ENCODE data around the gene U2AF2. TPM values are rescaled to one million over a fixed set of nuclear protein-coding genes. Genes with fewer than 3 reads are reported as not detected.
"Not testable (repeated sequence)": the region's sequence is repeated elsewhere in the genome, so short reads cannot be mapped to it uniquely, and the experiment has no call there.

U2AF2 gene
- polyA plus RNA-seq, 1 donor = 164 TPM

DNA sequence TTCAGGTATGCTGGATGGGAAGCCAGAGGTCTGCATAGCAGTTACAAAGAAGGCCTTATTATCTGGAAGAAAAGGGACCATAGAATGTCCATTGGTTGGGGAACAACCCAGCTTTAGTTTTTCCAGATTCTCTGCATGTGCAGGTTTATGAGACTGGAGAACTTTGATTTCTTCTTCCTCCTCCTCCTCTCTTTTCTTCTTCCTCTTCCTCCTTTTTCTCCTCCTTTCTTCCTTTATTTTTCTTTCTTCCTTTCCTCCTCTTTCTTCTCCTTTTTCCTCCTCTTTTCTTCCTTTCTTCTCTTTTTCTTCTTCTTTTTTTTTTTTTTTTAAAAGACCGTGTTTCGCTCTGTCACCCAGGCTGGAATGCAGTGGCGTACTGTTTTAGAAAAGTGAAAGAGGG is 51.1 kb downstream of the U2AF2 start:
- no peak for DNase-seq

DNA sequence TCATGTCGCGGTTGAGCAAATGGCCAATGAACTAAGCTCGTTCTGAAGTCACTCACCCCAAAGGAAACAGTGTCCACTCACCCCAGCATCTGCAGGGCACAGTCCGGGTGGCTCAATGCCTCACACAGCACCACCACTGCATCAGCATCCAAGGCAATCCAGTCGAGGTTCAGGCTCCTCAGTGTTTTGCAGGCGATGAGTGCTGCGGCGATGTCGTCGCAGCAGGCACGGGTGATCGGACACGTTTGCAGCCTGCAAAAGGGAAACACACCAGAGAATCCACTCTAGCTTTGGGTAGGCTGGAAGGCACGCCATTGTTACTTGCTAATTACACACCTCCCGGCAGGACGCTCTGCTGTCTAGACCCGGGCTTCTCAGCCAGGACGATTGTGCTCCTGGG is 56.9 kb downstream of the U2AF2 start:
- no peak for DNase-seq

GRCh38 chr19:55712804-55713631 is 58.2 kb downstream of the U2AF2 start:
- DNase-seq = no peak

- no peak for DNase-seq
These were observed 61.7 kb downstream of the U2AF2 start for GRCh38 chr19:55716531-55716930.

- no peak for DNase-seq
These were observed 62.4 kb downstream of the U2AF2 start for GRCh38 chr19:55717251-55717650.

GRCh38 chr19:55717879-55718711 is 63.3 kb downstream of the U2AF2 start:
- DNase-seq = not testable (repeated sequence)

DNA sequence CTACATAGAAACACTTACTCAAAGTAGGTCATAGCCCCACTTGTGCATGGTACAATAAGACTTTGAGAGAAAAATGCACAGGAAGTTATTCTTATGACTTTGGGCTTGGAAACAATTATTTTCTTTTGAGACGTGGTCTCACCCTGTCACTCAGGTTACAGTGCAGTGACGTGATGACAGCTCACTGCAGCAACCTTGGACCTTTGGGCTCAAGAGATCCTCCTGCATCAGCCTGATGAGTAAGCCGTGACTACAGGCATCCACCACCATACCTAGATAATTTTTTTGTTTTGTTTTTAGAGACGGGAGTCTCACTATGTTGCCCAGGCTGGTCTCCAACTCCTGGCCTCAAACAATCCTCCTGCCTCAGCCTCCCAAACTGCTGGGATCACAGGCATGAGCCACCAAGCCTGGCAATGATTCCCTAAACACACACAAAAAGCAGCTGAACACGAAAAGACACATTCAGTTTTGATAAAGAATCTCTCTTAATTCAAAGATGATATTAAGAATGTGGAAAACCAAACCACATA is 65.4 kb downstream of the U2AF2 start:
- DNase-seq = no peak

DNA sequence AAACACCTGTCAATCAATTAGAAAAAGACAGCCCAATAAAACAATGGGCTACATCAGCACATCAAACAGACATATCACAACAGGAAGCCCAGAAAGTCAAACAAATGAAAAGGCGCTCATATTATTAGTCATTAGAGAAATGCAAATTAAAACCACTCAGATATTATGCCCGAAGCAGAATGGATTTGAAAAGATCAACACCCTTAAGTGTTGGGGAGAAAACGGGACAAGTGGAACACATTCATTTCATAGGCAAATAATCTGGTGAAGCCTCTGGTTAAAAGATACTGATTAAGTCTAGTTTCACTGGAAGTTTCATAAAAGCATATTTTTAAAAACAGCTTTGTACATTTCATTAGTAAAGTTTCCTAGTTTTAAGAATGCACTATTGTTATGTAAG is 66.0 kb downstream of the U2AF2 start:
- no peak for DNase-seq

DNA sequence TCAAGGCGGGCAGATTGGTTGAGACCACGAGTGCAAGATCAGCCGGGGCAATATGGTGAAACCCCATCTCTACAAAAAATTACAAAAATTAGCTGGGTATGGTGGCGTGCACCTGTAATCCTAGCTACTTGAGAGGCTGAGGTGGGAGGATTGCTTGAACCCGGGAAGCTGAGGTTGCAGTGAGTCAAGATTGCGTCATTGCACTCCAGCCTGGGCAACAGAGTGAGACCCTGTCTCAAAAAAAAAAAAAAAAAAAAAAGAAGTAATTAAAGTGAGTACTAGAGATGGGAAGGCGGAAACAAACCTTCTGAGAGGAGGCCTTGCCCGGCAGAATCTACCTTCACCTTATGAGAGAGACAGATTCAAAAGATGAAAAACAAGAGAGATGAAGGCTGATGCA is 68.7 kb downstream of the U2AF2 start:
- DNase-seq = no peak

Other genes starting within 250 kb of the U2AF2 start
- gene UBE2S, start 247.2 kb upstream of the U2AF2 start, polyA plus RNA-seq (ENCODE audit: insufficient read length) = 43.7 TPM
- gene SHISA7, start 211.7 kb upstream of the U2AF2 start, polyA plus RNA-seq (ENCODE audit: insufficient read length) = 0.20 TPM
- 30.1 TPM for gene ISOC2, start 193.4 kb upstream of the U2AF2 start, polyA plus RNA-seq (ENCODE audit: insufficient read length)
- gene C19orf85, start 190.3 kb upstream of the U2AF2 start, polyA plus RNA-seq (ENCODE audit: insufficient read length) = not detected
- 2.4 TPM for gene ZNF628, start 178.4 kb upstream of the U2AF2 start, polyA plus RNA-seq (ENCODE audit: insufficient read length)
- gene NAT14, start 169.8 kb upstream of the U2AF2 start, polyA plus RNA-seq (ENCODE audit: insufficient read length) = 36.8 TPM
- 1.1 TPM for gene SSC5D, start 166.6 kb upstream of the U2AF2 start, polyA plus RNA-seq (ENCODE audit: insufficient read length)
- 1.1 TPM for gene SBK2, start 117.9 kb upstream of the U2AF2 start, polyA plus RNA-seq (ENCODE audit: insufficient read length)
- 0.58 TPM for gene SBK3, start 109.5 kb upstream of the U2AF2 start, polyA plus RNA-seq (ENCODE audit: insufficient read length)
- 16.1 TPM for gene ZNF579, start 74.2 kb upstream of the U2AF2 start, polyA plus RNA-seq (ENCODE audit: insufficient read length)
- 20.7 TPM for gene FIZ1, start 55.5 kb upstream of the U2AF2 start, polyA plus RNA-seq (ENCODE audit: insufficient read length)
- 5.4 TPM for gene ZNF524, start 54.7 kb upstream of the U2AF2 start, polyA plus RNA-seq (ENCODE audit: insufficient read length)
- gene ZNF865, start 49.4 kb upstream of the U2AF2 start, polyA plus RNA-seq (ENCODE audit: insufficient read length) = 6.3 TPM
- 10.0 TPM for gene ZNF784, start 30.5 kb upstream of the U2AF2 start, polyA plus RNA-seq (ENCODE audit: insufficient read length)
- 39.9 TPM for gene ZNF580, start 14.0 kb upstream of the U2AF2 start, polyA plus RNA-seq (ENCODE audit: insufficient read length)
- 20.7 TPM for gene ZNF581, start 11.4 kb upstream of the U2AF2 start, polyA plus RNA-seq (ENCODE audit: insufficient read length)
- gene CCDC106, start 6.8 kb upstream of the U2AF2 start, polyA plus RNA-seq (ENCODE audit: insufficient read length) = 19.3 TPM
- gene EPN1, start 20.2 kb downstream of the U2AF2 start, polyA plus RNA-seq (ENCODE audit: insufficient read length) = 83.3 TPM
- 0.17 TPM for gene NLRP9, start 83.4 kb downstream of the U2AF2 start, polyA plus RNA-seq (ENCODE audit: insufficient read length)
- gene RFPL4A, start 104.1 kb downstream of the U2AF2 start, polyA plus RNA-seq (ENCODE audit: insufficient read length) = not detected
- gene RFPL4AL1, start 114.1 kb downstream of the U2AF2 start, polyA plus RNA-seq (ENCODE audit: insufficient read length) = 0.25 TPM
- 0.25 TPM for gene NLRP11, start 177.0 kb downstream of the U2AF2 start, polyA plus RNA-seq (ENCODE audit: insufficient read length)
- not detected for gene NLRP4, start 181.5 kb downstream of the U2AF2 start, polyA plus RNA-seq (ENCODE audit: insufficient read length)

Measured in left kidney (tissue), 2 donors.